Spleen (tissue), 11 donors: ENCODE data around the gene OBSL1. TPM values are rescaled to one million over a fixed set of nuclear protein-coding genes. Genes with fewer than 3 reads are reported as not detected.

ENCODE experiments used
- DNase-seq: peaks from one replicate; pipeline ENCODE4 v3.0.0-alpha.2; 2020
- H3K27ac ChIP-seq, 8 donors: fragments of 200-600 bp; sonication (generic) in 7 of 8; 1 replicate in 4 of 8; 2 replicates in 4 of 8; pipeline versions ENCODE4 v1.5.0 to v1.8.0; 2016 to 2021; ENCODE audit warnings: inconsistent platforms in 4 of 8, mild to moderate bottlenecking in 4 of 8, moderate library complexity in 1 of 8
- H3K27me3 ChIP-seq, 7 donors: fragments of 200-600 bp; sonication (generic) in 6 of 7; replicated peaks in 1 of 7; 1 replicate in 4 of 7; 2 replicates in 3 of 7; pipeline versions ENCODE4 v1.5.0 to v1.8.0; 2016 to 2021; ENCODE audit warnings: inconsistent platforms in 3 of 7, mild to moderate bottlenecking in 1 of 7
- H3K36me3 ChIP-seq, 6 donors: fragments of 200-600 bp; sonication (generic) in 5 of 6; 1 replicate in 4 of 6; 2 replicates in 2 of 6; pipeline versions ENCODE4 v1.5.0 to v1.8.0; 2016 to 2021; ENCODE audit warnings: inconsistent platforms in 2 of 6
- H3K4me1 ChIP-seq, 6 donors: fragments of 200-600 bp; sonication (generic) in 5 of 6; 1 replicate in 3 of 6; 2 replicates in 3 of 6; pipeline versions ENCODE4 v1.5.0 to v1.8.0; 2016 to 2021; ENCODE audit warnings: inconsistent platforms in 3 of 6
- H3K4me3 ChIP-seq, 8 donors: fragments of 200-600 bp; sonication (generic) in 7 of 8; 1 replicate in 4 of 8; 2 replicates in 4 of 8; pipeline versions ENCODE4 v1.5.0 to v1.8.0; 2016 to 2021; ENCODE audit warnings: inconsistent platforms in 4 of 8, mild to moderate bottlenecking in 4 of 8, moderate library complexity in 2 of 8
- H3K9me3 ChIP-seq, 8 donors: fragments of 200-600 bp; sonication (generic) in 7 of 8; 1 replicate in 4 of 8; 2 replicates in 4 of 8; pipeline versions ENCODE4 v1.5.0 to v1.8.0; 2016 to 2021; ENCODE audit warnings: inconsistent platforms in 4 of 8
- CTCF ChIP-seq, 11 experiments: fragments of 200-600 bp in 7 of 11; fragments of 450-650 bp in 4 of 11; sonication (generic) in 4 of 11; IDR thresholded peaks in 8 of 11; conservative IDR thresholded peaks in 3 of 11; 1 replicate in 7 of 11; 2 replicates in 4 of 11; pipeline versions ENCODE4 v1.4.0 to v1.8.0; 2016 to 2021; ENCODE audit warnings: antibody characterized with exemption in 11 of 11, inconsistent platforms in 4 of 11, mild to moderate bottlenecking in 1 of 11
- POLR2A ChIP-seq, 3 donors: fragments of 450-650 bp; IDR thresholded peaks; one replicate each; pipeline ENCODE4 v1.5.1; 2017; ENCODE audit warnings: antibody characterized with exemption in 3 of 3, mild to moderate bottlenecking in 1 of 3
- POLR2AphosphoS5 ChIP-seq, 3 donors: sonication (generic); formaldehyde crosslinking; IDR thresholded peaks; one replicate each; pipeline ENCODE4 v1.5.1; 2017; ENCODE audit warnings: antibody characterized with exemption in 3 of 3
- WGBS, 5 donors: extraction: QIAGEN DNeasy Blood & Tissue Kit in 3 of 5; methylation state at CpG; one replicate each; pipeline versions ENCODE4 v1.1.5 to v1.1.7; 2013 to 2018; 5-methylcytosine and 5-hydroxymethylcytosine counted together
- intact Hi-C: fragments of 100-400 bp; cut with DNase I; formaldehyde crosslinking; loops from one replicate; pipeline ENCODE4 v1.15.0; 2023; ENCODE audit warnings: low total_unique reads
- polyA plus RNA-seq, 3 donors: library from polyadenylated mRNA; stranded (reverse); fragments of 200-250 nt; gene quantifications; one replicate each; pipeline ENCODE4 v1.2.1, GENCODE V29; 2013
- total RNA-seq, 7 donors: library from RNA; depleted of rRNA in 3 of 7; stranded (reverse); fragments of >200 nt in 3 of 7; fragmentation: NEBNext Ultra II Directional in 4 of 7; extraction: Animal tissue kit (Norgen Biotek cat#: 25700) in 4 of 7; gene quantifications; one replicate each; pipeline versions ENCODE4 v1.1.0 to v1.2.1, GENCODE V29; 2016 to 2021
- donor health status: healthy with polysubstance abuse.
- donor health status: DM: no; HTN: no; CAD: no; lungs with moderate emphysema.
- donor health status: DM: no; HTN: no; CAD: no.
- donor health status: Bipolar disorder and iron deficiency.
- donor health status: healthy.
- donor health status: DM: no; HTN: no; CAD: no.
- donor health status: DM: yes; HTN: yes; CAD: no.

Gene OBSL1
- total and polyA plus RNA-seq, 10 donors = 15.9 to 51.6 (median 31.0) TPM

- peaks cover 0 to 22% (median 20%) of the 10 kb centered on the region in 6 donors for H3K4me1 ChIP-seq
Observed at GRCh38 chr2:219573166-219573565, 1.8 kb upstream of the OBSL1 start.

GRCh38 chr2:219572237-219573001 lies 1.1 kb upstream of the OBSL1 start, which contains the start of gene INHA:
INHA (plus strand) TSS chr2:219572310; CDS start chr2:219572375, 65 bp downstream.
- Histone ChIP-seq H3K9me3 (no peaks in the 10 kb centered on the region), H3K27ac (peak within 1 kb of the TSS in 7 of 8 donors; percentile 38 to 80 (median 75)), H3K4me1 (peaks cover 0 to 22% (median 20%) of the 10 kb centered on the region in 6 donors), H3K27me3 (peaks cover 0 to 82% (median 21%) of the 10 kb centered on the region in 7 donors), H3K4me3 (peak within 1 kb of the TSS; percentile 46 to 78 (median 54)), H3K36me3 (peaks cover 0 to 4% (median 0%) of the 10 kb centered on the region in 6 donors)
- WGBS, 5 donors = 75 to 91% (median 87%) methylated on average over 13 of the region's 13 CpGs
- intact Hi-C loops = no loop called here
- TF ChIP-seq POLR2AphosphoS5 (IDR thresholded peaks at IDR 0.05) (no peak), POLR2A (IDR thresholded peaks at IDR 0.05) (no peak), CTCF (IDR thresholded peaks at IDR 0.05 in 8 of 11, conservative IDR thresholded peaks at IDR 0.05 in 3 of 11) (no peak)
- no peak for DNase-seq

More at GRCh38 chr2:219573166-219573565, 1.8 kb upstream of the OBSL1 start:
- Histone ChIP-seq H3K4me3 (no peak overlapping the region), H3K27ac (no peak overlapping the region), H3K36me3 (no peaks in the 10 kb centered on the region), H3K9me3 (no peaks in the 10 kb centered on the region), H3K27me3 (peaks cover 0 to 88% (median 21%) of the 10 kb centered on the region in 7 donors)
- intact Hi-C loops = no loop called here
- no peak for DNase-seq
- no peak for TF ChIP-seq POLR2AphosphoS5 (IDR thresholded peaks at IDR 0.05)
- 85 to 89% (median 86%) methylated on average over 5 of the region's 5 CpGs for whole genome bisulfite sequencing, 5 donors

GRCh38 chr2:219570924-219571310 lies 422 bp downstream of the OBSL1 start:
- WGBS, 5 donors = 0 to 2% (median 1%) methylated on average over 21 to 54 of the region's 55 CpGs

More at GRCh38 chr2:219570924-219571310, 422 bp downstream of the OBSL1 start:
- H3K9me3 ChIP-seq = no peaks in the 10 kb centered on the region
- peaks cover 0 to 12% (median 0%) of the 10 kb centered on the region in 6 donors for H3K36me3 ChIP-seq
- intact Hi-C loops = no loop called here
- peaks cover 0 to 70% (median 21%) of the 10 kb centered on the region in 7 donors for H3K27me3 ChIP-seq
- TF ChIP-seq POLR2AphosphoS5 (IDR thresholded peaks at IDR 0.05) (no peak), POLR2A (IDR thresholded peaks at IDR 0.05) (no peak), CTCF (IDR thresholded peaks at IDR 0.05 in 8 of 11, conservative IDR thresholded peaks at IDR 0.05 in 3 of 11) (no peak)
- peak overlapping the region; percentile 46 to 78 (median 54) for H3K4me3 ChIP-seq
- H3K27ac ChIP-seq = peak overlapping the region in 7 of 8 donors; percentile 38 to 80 (median 75)
- DNase-seq = no peak
- H3K4me1 ChIP-seq = peaks cover 0 to 22% (median 20%) of the 10 kb centered on the region in 6 donors
